Endothelial cell of umbilical vein (primary cell): Measurements from ENCODE around the gene LMAN2L.

Source experiments
- CTCF ChIP-seq, 2 donors: IDR thresholded peaks; 1 replicate in 1 of 2; 2 replicates in 1 of 2; pipeline ENCODE4 v1.5.1; 2011; ENCODE audit warnings: low read length in 2 of 2, mild to moderate bottlenecking in 2 of 2, moderate library complexity in 2 of 2, control low read depth in 1 of 2, inconsistent platforms in 1 of 2, low read depth in 1 of 2; ENCODE audit not compliant: insufficient read depth in 1 of 2; ENCODE audit errors: extremely low read depth in 1 of 2
- MYC ChIP-seq: IDR thresholded peaks from one replicate; pipeline ENCODE4 v1.6.1; 2011; ENCODE audit warnings: mild to moderate bottlenecking, low read depth, low read length
- POLR2A ChIP-seq: IDR thresholded peaks from 2 replicates; pipeline ENCODE4 v1.6.1; 2012; ENCODE audit warnings: low read depth, mild to moderate bottlenecking, control low read depth, low read length

- no peak for TF ChIP-seq CTCF (IDR thresholded peaks at IDR 0.05; ENCODE audit: extremely low read depth in 1 of 2, insufficient read depth in 1 of 2, low read depth in 1 of 2, low read length in 2 of 2)
- no peak for TF ChIP-seq MYC
- no peak for TF ChIP-seq POLR2A
These were observed 44.9 kb downstream of the LMAN2L start for GRCh38 chr2:96694816-96695455.
